22Rv1 (cell line): Measurements from ENCODE around the gene UNC79.

Experiments used
- ZFX ChIP-seq: fragments of 450-650 bp; IDR thresholded peaks from 2 replicates; pipeline ENCODE4 v1.6.1; 2017; ENCODE audit warnings: antibody characterized with exemption, borderline replicate concordance
- TF ChIP-seq, protein P1 (sequence below): fragments of 450-650 bp; IDR thresholded peaks from 2 replicates; pipeline ENCODE4 v1.5.1; 2017; ENCODE audit warnings: mild to moderate bottlenecking

DNA sequence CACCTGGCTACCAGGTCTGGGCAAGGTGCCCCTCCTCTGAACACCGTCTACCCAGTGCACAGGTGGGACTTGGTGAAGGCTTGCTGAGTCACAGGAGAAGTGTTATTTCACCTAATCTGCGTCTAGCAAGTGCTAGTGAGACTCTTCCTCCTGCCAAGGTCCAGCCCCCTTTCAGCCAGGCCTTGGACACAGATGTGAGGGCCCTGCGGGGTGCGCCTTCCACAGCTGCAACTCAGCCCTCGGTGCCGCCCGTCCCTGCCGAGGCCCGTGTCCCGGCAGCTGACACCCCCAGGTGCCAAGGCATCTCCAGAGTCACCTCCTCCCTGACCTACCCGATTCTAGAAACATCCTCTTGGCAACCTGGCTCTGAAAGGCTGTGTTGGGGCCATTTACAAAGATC, 302.5 kb downstream of the UNC79 start:
- TF ChIP-seq, protein P1, sequence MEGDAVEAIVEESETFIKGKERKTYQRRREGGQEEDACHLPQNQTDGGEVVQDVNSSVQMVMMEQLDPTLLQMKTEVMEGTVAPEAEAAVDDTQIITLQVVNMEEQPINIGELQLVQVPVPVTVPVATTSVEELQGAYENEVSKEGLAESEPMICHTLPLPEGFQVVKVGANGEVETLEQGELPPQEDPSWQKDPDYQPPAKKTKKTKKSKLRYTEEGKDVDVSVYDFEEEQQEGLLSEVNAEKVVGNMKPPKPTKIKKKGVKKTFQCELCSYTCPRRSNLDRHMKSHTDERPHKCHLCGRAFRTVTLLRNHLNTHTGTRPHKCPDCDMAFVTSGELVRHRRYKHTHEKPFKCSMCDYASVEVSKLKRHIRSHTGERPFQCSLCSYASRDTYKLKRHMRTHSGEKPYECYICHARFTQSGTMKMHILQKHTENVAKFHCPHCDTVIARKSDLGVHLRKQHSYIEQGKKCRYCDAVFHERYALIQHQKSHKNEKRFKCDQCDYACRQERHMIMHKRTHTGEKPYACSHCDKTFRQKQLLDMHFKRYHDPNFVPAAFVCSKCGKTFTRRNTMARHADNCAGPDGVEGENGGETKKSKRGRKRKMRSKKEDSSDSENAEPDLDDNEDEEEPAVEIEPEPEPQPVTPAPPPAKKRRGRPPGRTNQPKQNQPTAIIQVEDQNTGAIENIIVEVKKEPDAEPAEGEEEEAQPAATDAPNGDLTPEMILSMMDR, result no peak
- TF ChIP-seq ZFX, result no peak
